A549 (cell line): ENCODE results near the gene XRCC4. TPM values are rescaled to one million over a fixed set of nuclear protein-coding genes. Genes with fewer than 3 reads are reported as not detected.

Experiments used
- ATAC-seq, 2 experiments: fragments of 200-7000 bp in 1 of 2; fragments of >200 bp in 1 of 2; cut with Nextera tagmentation in 1 of 2; cut with Tn5 transposase in 1 of 2; 3 replicates each; pipeline versions ENCODE4 v1.8.0 to v1.9.1; 2018 to 2020; ENCODE audit warnings: mild to moderate bottlenecking in 1 of 2, moderate library complexity in 1 of 2
- CTCF ChIA-PET: fragments of 300-600 bp; sonication (Branson Sonifier 250); formaldehyde crosslinking; extraction: SDS; loops from one replicate; lab custom pipeline; 2021; ENCODE audit warnings: antibody characterized with exemption, inconsistent platforms; lab: Yijun Ruan, JAX
- POLR2A ChIA-PET: fragments of 350-600 bp; formaldehyde crosslinking; extraction: SDS; loops from one replicate; lab custom pipeline; 2021; ENCODE audit warnings: antibody characterized with exemption, inconsistent platforms; lab: Yijun Ruan, JAX
- DNase-seq, 2 experiments: peaks; one replicate each; pipeline versions ENCODE4 v3.0.0 to v3.0.0-alpha.2; 2011 to 2016; ENCODE audit warnings: low read depth in 1 of 2, low spot score in 1 of 2
- FAIRE-seq: peaks from 2 replicates; lab custom pipeline; 2011; peaks lifted over from hg19 to GRCh38; lab: Jason Lieb, UNC
- H3K27ac ChIP-seq, 2 experiments: fragments of >200 bp; sonication (Bioruptor Twin); formaldehyde crosslinking; 3 replicates each; pipeline ENCODE4 v1.5.1; 2016 to 2017
- H3K4me1 ChIP-seq: fragments of >200 bp; sonication (Bioruptor Twin); formaldehyde crosslinking; 3 replicates; pipeline ENCODE4 v1.6.1; 2016
- H3K4me2 ChIP-seq: fragments of >200 bp; sonication (Bioruptor Twin); formaldehyde crosslinking; 3 replicates; pipeline ENCODE4 v1.6.1; 2016
- H3K4me3 ChIP-seq: fragments of >200 bp; sonication (Bioruptor Twin); formaldehyde crosslinking; 3 replicates; pipeline ENCODE4 v1.5.1; 2016
- H3K9me3 ChIP-seq: fragments of >200 bp; sonication (Bioruptor Twin); formaldehyde crosslinking; 3 replicates; pipeline ENCODE4 v1.6.1; 2016
- ATOH8 ChIP-seq: fragments of 250-450 bp; sonication (Bioruptor Pico); IDR thresholded peaks from 2 replicates; pipeline ENCODE4 v1.5.0; 2020; ENCODE audit warnings: low read depth, mild to moderate bottlenecking, moderate library complexity
- CBX8 ChIP-seq: fragments of 200-600 bp; sonication (generic); IDR thresholded peaks from 2 replicates; pipeline ENCODE4 v1.6.1; 2016
- CEBPB ChIP-seq, 2 experiments: fragments of >200 bp in 1 of 2; sonication (Bioruptor Twin) in 1 of 2; formaldehyde crosslinking in 1 of 2; IDR thresholded peaks; 2 replicates each; pipeline ENCODE4 v1.6.1; 2012 to 2016
- CHD2 ChIP-seq: fragments of 150-350 bp; IDR thresholded peaks from 2 replicates; pipeline ENCODE4 v1.6.1; 2014; ENCODE audit warnings: low read length; ENCODE audit not compliant: partially characterized antibody
- CHD4 ChIP-seq: fragments of 200-600 bp; sonication (generic); IDR thresholded peaks from 2 replicates; pipeline ENCODE4 v1.6.1; 2016; ENCODE audit warnings: antibody characterized with exemption, mild to moderate bottlenecking, borderline replicate concordance
- E2F6 ChIP-seq: IDR thresholded peaks from 2 replicates; pipeline ENCODE4 v1.6.1; 2012; ENCODE audit warnings: low read depth, borderline replicate concordance
- EHF ChIP-seq: fragments of 250-450 bp; sonication (Bioruptor Pico); IDR thresholded peaks from 2 replicates; pipeline ENCODE4 v1.5.0; 2020; ENCODE audit warnings: mild to moderate bottlenecking
- EP300 ChIP-seq, 2 experiments: fragments of >200 bp; sonication (Bioruptor Twin); formaldehyde crosslinking; IDR thresholded peaks; 2 replicates in 1 of 2; 3 replicates in 1 of 2; pipeline ENCODE4 v1.6.1; 2016 to 2017
- ESRRA ChIP-seq: fragments of 150-350 bp; IDR thresholded peaks from 2 replicates; pipeline ENCODE4 v1.6.1; 2014; ENCODE audit warnings: mild to moderate bottlenecking, low read length, borderline replicate concordance
- GATA3 ChIP-seq: IDR thresholded peaks from 2 replicates; pipeline ENCODE4 v1.6.1; 2012; ENCODE audit warnings: borderline replicate concordance
- HOXA7 ChIP-seq: fragments of 250-450 bp; sonication (Bioruptor Pico); IDR thresholded peaks from 2 replicates; pipeline ENCODE4 v1.5.0; 2020; ENCODE audit warnings: mild to moderate bottlenecking, moderate library complexity
- HOXB5 ChIP-seq: fragments of 250-450 bp; sonication (Bioruptor Pico); IDR thresholded peaks from 2 replicates; pipeline ENCODE4 v1.5.0; 2020; ENCODE audit warnings: mild to moderate bottlenecking, moderate library complexity
- JUN ChIP-seq, 2 experiments: fragments of >200 bp; sonication (Bioruptor Twin); formaldehyde crosslinking; IDR thresholded peaks; 2 replicates in 1 of 2; 3 replicates in 1 of 2; pipeline ENCODE4 v1.6.1; 2016 to 2017
- KDM5A ChIP-seq: fragments of 200-600 bp; sonication (generic); IDR thresholded peaks from 2 replicates; pipeline ENCODE4 v1.6.1; 2016; ENCODE audit warnings: antibody characterized with exemption, mild to moderate bottlenecking
- MAFK ChIP-seq: fragments of 450-650 bp; IDR thresholded peaks from 2 replicates; pipeline ENCODE4 v1.6.1; 2014; ENCODE audit not compliant: partially characterized antibody
- MAX ChIP-seq: IDR thresholded peaks from 2 replicates; pipeline ENCODE4 v1.6.1; 2012
- MYC ChIP-seq: IDR thresholded peaks from 2 replicates; pipeline ENCODE4 v1.6.1; 2012; ENCODE audit warnings: mild to moderate bottlenecking, inconsistent platforms, low read length, improper control_type of control experiment, borderline replicate concordance
- NFE2L2 ChIP-seq: fragments of 150-350 bp; conservative IDR thresholded peaks from 2 replicates; pipeline ENCODE4 v1.6.1; 2014; ENCODE audit warnings: low read length
- NPAS2 ChIP-seq: fragments of 250-450 bp; sonication (Bioruptor Pico); IDR thresholded peaks from 2 replicates; pipeline ENCODE4 v1.8.0; 2022; ENCODE audit warnings: mild to moderate bottlenecking, moderate library complexity, borderline replicate concordance
- NR3C1 ChIP-seq: fragments of >200 bp; sonication (Bioruptor Twin); formaldehyde crosslinking; IDR thresholded peaks from 3 replicates; pipeline ENCODE4 v1.6.1; 2017
- POLR2A ChIP-seq: IDR thresholded peaks from 2 replicates; pipeline ENCODE4 v1.6.1; 2012; ENCODE audit warnings: mild to moderate bottlenecking, low read length
- POLR2AphosphoS2 ChIP-seq: conservative IDR thresholded peaks from 2 replicates; pipeline ENCODE4 v1.6.1; 2012; ENCODE audit warnings: low read length, improper control_type of control experiment, inconsistent platforms
- RARB ChIP-seq: fragments of 250-450 bp; sonication (Bioruptor Pico); IDR thresholded peaks from 2 replicates; pipeline ENCODE4 v1.8.0; 2021; ENCODE audit warnings: mild to moderate bottlenecking, moderate library complexity
- REST ChIP-seq: fragments of 200-600 bp; sonication (generic); IDR thresholded peaks from 2 replicates; pipeline ENCODE4 v1.6.1; 2016; ENCODE audit warnings: antibody characterized with exemption, mild to moderate bottlenecking, moderate library complexity
- RNF2 ChIP-seq: fragments of 200-600 bp; sonication (generic); IDR thresholded peaks from 2 replicates; pipeline ENCODE4 v1.6.1; 2016; ENCODE audit warnings: low read depth, mild to moderate bottlenecking, antibody characterized with exemption, moderate library complexity, borderline replicate concordance
- TFCP2L1 ChIP-seq: fragments of 250-450 bp; sonication (Bioruptor Pico); IDR thresholded peaks from 2 replicates; pipeline ENCODE4 v1.5.0; 2021; ENCODE audit warnings: mild to moderate bottlenecking
- TP53 ChIP-seq: fragments of 250-450 bp; sonication (Bioruptor Pico); IDR thresholded peaks from 2 replicates; pipeline ENCODE4 v1.5.0; 2021; ENCODE audit warnings: mild to moderate bottlenecking, moderate library complexity
- ZFP36 ChIP-seq: fragments of 450-650 bp; IDR thresholded peaks from 2 replicates; pipeline ENCODE4 v1.6.1; 2014; ENCODE audit warnings: borderline replicate concordance; ENCODE audit not compliant: partially characterized antibody
- WGBS: methylation state at CpG from one replicate; pipeline ENCODE4 v1.1.6; 2017; ENCODE audit errors: missing lambda C conversion rate; 5-methylcytosine and 5-hydroxymethylcytosine counted together
- polyA plus RNA-seq, 4 experiments: library from polyadenylated mRNA; depleted of rRNA in 3 of 4; stranded (reverse); fragments of >200 nt; fragmentation: RNase III in 1 of 4; extraction: RNeasy Plus Mini Kit Qiagen cat#74134 plus additional on column Dnase treatment in 1 of 4; gene quantifications; 2 replicates in 3 of 4; 3 replicates in 1 of 4; pipeline ENCODE4 v1.2.3, GENCODE V29; 2011 to 2017

Gene XRCC4
- polyA plus RNA-seq, 2 of the 4 experiments (the other 2 are of a cell fraction) = 14.3 to 14.8 TPM

- TF ChIP-seq ESRRA (no peak), JUN (IDR thresholded peaks at IDR 0.05) (no peak), EHF (CRISPR knock-in tag) (no peak), EP300 (IDR thresholded peaks at IDR 0.05) (no peak), MYC (no peak), NPAS2 (CRISPR knock-in tag) (no peak), CEBPB (IDR thresholded peaks at IDR 0.05) (no peak), TP53 (CRISPR knock-in tag) (no peak), CBX8 (no peak), GATA3 (no peak), CHD2 (no peak), ZFP36 (no peak), MAX (no peak), HOXA7 (CRISPR knock-in tag) (no peak)
- H3K27ac ChIP-seq = no peak overlapping the region
Observed at GRCh38 chr5:83368835-83369234, 291.5 kb downstream of the XRCC4 start.

GRCh38 chr5:83370957-83371356 is 293.6 kb downstream of the XRCC4 start:
- H3K27ac ChIP-seq = no peak overlapping the region
- no peak overlapping the region for H3K4me2 ChIP-seq
- TF ChIP-seq MAFK = no peak
- no peak for TF ChIP-seq RNF2
- TF ChIP-seq NFE2L2 = no peak
- TF ChIP-seq POLR2A = no peak
- no peak for TF ChIP-seq JUN (IDR thresholded peaks at IDR 0.05)
- no peak for TF ChIP-seq TFCP2L1 (CRISPR knock-in tag)
- TF ChIP-seq EHF (CRISPR knock-in tag) = no peak
- no peak for TF ChIP-seq TP53 (CRISPR knock-in tag)
- TF ChIP-seq ESRRA = no peak
- no peak for TF ChIP-seq KDM5A
- TF ChIP-seq ATOH8 (CRISPR knock-in tag) = no peak
- TF ChIP-seq, all 56 proteins: peak for 0
- Histone ChIP-seq H3K4me3 (no peak overlapping the region), H3K9me3 (no peaks in the 10 kb centered on the region), H3K4me1 (no peaks in the 10 kb centered on the region)
- FAIRE-seq = no peak
- 57% methylated on average over 1 of the region's 1 CpG for WGBS
- CTCF ChIA-PET = no interaction called here
- ATAC-seq = no peak
- POLR2A ChIA-PET = no interaction called here
- DNase-seq = no peak

More at GRCh38 chr5:83368835-83369234, 291.5 kb downstream of the XRCC4 start:
- H3K4me2 ChIP-seq = no peak overlapping the region
- no peak for ATAC-seq
- FAIRE-seq = no peak
- WGBS = 32% methylated on average over 3 of the region's 3 CpGs
- H3K4me3 ChIP-seq = no peak overlapping the region
- ChIA-PET CTCF (no interaction called here), POLR2A (no interaction called here)
- H3K9me3 ChIP-seq = no peaks in the 10 kb centered on the region
- DNase-seq = no peak
- no peaks in the 10 kb centered on the region for H3K4me1 ChIP-seq

GRCh38 chr5:83371726-83372125 is 294.4 kb downstream of the XRCC4 start:
- POLR2A ChIA-PET = no interaction called here
- WGBS = 72% methylated on average over 1 of the region's 1 CpG
- TF ChIP-seq REST = no peak
- no peak for TF ChIP-seq POLR2AphosphoS2
- TF ChIP-seq NPAS2 (CRISPR knock-in tag) = no peak
- no peak for TF ChIP-seq E2F6
- no peak for TF ChIP-seq RARB (CRISPR knock-in tag)
- TF ChIP-seq NR3C1 = no peak
- TF ChIP-seq TP53 (CRISPR knock-in tag) = no peak
- TF ChIP-seq CHD4 = no peak
- no peak for TF ChIP-seq CEBPB (IDR thresholded peaks at IDR 0.05)
- TF ChIP-seq HOXB5 (CRISPR knock-in tag) = no peak
- DNase-seq (no peak), FAIRE-seq (no peak), ATAC-seq (no peak)
- CTCF ChIA-PET = no interaction called here
- Histone ChIP-seq H3K4me1 (no peaks in the 10 kb centered on the region), H3K4me3 (no peak overlapping the region), H3K9me3 (no peaks in the 10 kb centered on the region), H3K4me2 (no peak overlapping the region), H3K27ac (no peak overlapping the region)
